Measurements from ENCODE around the gene ASS1. TPM values are rescaled to one million over a fixed set of nuclear protein-coding genes. Genes with fewer than 3 reads are reported as not detected.

Gene ASS1
- total RNA-seq, 4 donors from 2014 or later, result 46.7 to 131 (median 94.4) TPM

GRCh38 chr9:130537346-130538050, 92.7 kb downstream of the ASS1 start:
- 16 to 38% methylated on average over 4 to 5 of the region's 25 CpGs for WGBS, 2 donors (ENCODE audit: low coverage in 1 of 2)
- no peak for TF ChIP-seq EP300 (IDR thresholded peaks at IDR 0.05)
- no peak for TF ChIP-seq CTCF (IDR thresholded peaks at IDR 0.05)
- no peak for TF ChIP-seq POLR2AphosphoS5 (IDR thresholded peaks at IDR 0.05)
- TF ChIP-seq POLR2A (IDR thresholded peaks at IDR 0.05), result no peak
- H3K36me3 ChIP-seq, result no peaks in the 10 kb centered on the region
- H3K9me3 ChIP-seq, result no peaks in the 10 kb centered on the region
- no peak overlapping the region for H3K4me3 ChIP-seq
- H3K4me1 ChIP-seq, result peaks cover 0 to 15% (median 0%) of the 10 kb centered on the region in 3 donors
- no peak for ATAC-seq
- no peak overlapping the region for H3K27ac ChIP-seq
- peaks cover 92% of the 10 kb centered on the region for H3K27me3 ChIP-seq

GRCh38 chr9:130539420-130540223, 94.9 kb downstream of the ASS1 start:
- H3K27ac ChIP-seq, result no peak overlapping the region
- no peaks in the 10 kb centered on the region for H3K36me3 ChIP-seq
- H3K9me3 ChIP-seq, result no peaks in the 10 kb centered on the region
- H3K27me3 ChIP-seq, result peaks cover 91% of the 10 kb centered on the region
- peaks cover 0 to 15% (median 0%) of the 10 kb centered on the region in 3 donors for H3K4me1 ChIP-seq
- no peak for ATAC-seq
- TF ChIP-seq EP300 (IDR thresholded peaks at IDR 0.05) (no peak), POLR2AphosphoS5 (IDR thresholded peaks at IDR 0.05) (peak; percentile 41)
- 43 to 46% methylated on average over 6 to 8 of the region's 11 CpGs for WGBS, 2 donors (ENCODE audit: low coverage in 1 of 2)
- H3K4me3 ChIP-seq, result no peak overlapping the region

- H3K27ac ChIP-seq, result no peak overlapping the region
- TF ChIP-seq CTCF (IDR thresholded peaks at IDR 0.05) (no peak), POLR2A (IDR thresholded peaks at IDR 0.05) (no peak), POLR2AphosphoS5 (IDR thresholded peaks at IDR 0.05) (no peak), EP300 (IDR thresholded peaks at IDR 0.05) (no peak)
- WGBS, 2 donors (ENCODE audit: low coverage in 1 of 2), result 71 to 76% methylated on average over 1 to 2 of the region's 2 CpGs
These were observed 96.8 kb downstream of the ASS1 start for GRCh38 chr9:130541533-130541932.

GRCh38 chr9:130542038-130542437, 97.3 kb downstream of the ASS1 start:
- H3K36me3 ChIP-seq, result no peaks in the 10 kb centered on the region
- no peak overlapping the region for H3K4me3 ChIP-seq
- no peak for ATAC-seq
- H3K9me3 ChIP-seq, result no peaks in the 10 kb centered on the region
- no peak overlapping the region for H3K27ac ChIP-seq
- H3K4me1 ChIP-seq, result peaks cover 0 to 4% (median 0%) of the 10 kb centered on the region in 3 donors
- TF ChIP-seq EP300 (IDR thresholded peaks at IDR 0.05), result no peak
- TF ChIP-seq POLR2A (IDR thresholded peaks at IDR 0.05), result no peak
- TF ChIP-seq CTCF (IDR thresholded peaks at IDR 0.05), result no peak
- no peak for TF ChIP-seq POLR2AphosphoS5 (IDR thresholded peaks at IDR 0.05)
- peaks cover 77% of the 10 kb centered on the region for H3K27me3 ChIP-seq
- WGBS, 2 donors (ENCODE audit: low coverage in 1 of 2), result 74 to 84% methylated on average over 3 of the region's 5 CpGs

More at GRCh38 chr9:130541533-130541932, 96.8 kb downstream of the ASS1 start:
- H3K27me3 ChIP-seq, result peaks cover 82% of the 10 kb centered on the region
- H3K4me3 ChIP-seq, result no peak overlapping the region
- ATAC-seq, result no peak
- H3K4me1 ChIP-seq, result peaks cover 0 to 4% (median 0%) of the 10 kb centered on the region in 3 donors
- H3K9me3 ChIP-seq, result no peaks in the 10 kb centered on the region
- no peaks in the 10 kb centered on the region for H3K36me3 ChIP-seq

- H3K36me3 ChIP-seq, result no peaks in the 10 kb centered on the region
- H3K9me3 ChIP-seq, result no peaks in the 10 kb centered on the region
- H3K4me1 ChIP-seq, result peaks cover 0 to 4% (median 0%) of the 10 kb centered on the region in 3 donors
- no peak overlapping the region for H3K27ac ChIP-seq
- TF ChIP-seq EP300 (IDR thresholded peaks at IDR 0.05), result no peak
- no peak for TF ChIP-seq CTCF (IDR thresholded peaks at IDR 0.05)
- TF ChIP-seq POLR2A (IDR thresholded peaks at IDR 0.05), result no peak
- no peak for TF ChIP-seq POLR2AphosphoS5 (IDR thresholded peaks at IDR 0.05)
- ATAC-seq, result no peak
- H3K4me3 ChIP-seq, result no peak overlapping the region
- peaks cover 71% of the 10 kb centered on the region for H3K27me3 ChIP-seq
- 55 to 59% methylated on average over 3 to 5 of the region's 7 CpGs for WGBS, 2 donors (ENCODE audit: low coverage in 1 of 2)
These were observed 97.9 kb downstream of the ASS1 start for GRCh38 chr9:130542457-130543228.
